ENCODE results near the gene DOK1.

Gene DOK1

DNA sequence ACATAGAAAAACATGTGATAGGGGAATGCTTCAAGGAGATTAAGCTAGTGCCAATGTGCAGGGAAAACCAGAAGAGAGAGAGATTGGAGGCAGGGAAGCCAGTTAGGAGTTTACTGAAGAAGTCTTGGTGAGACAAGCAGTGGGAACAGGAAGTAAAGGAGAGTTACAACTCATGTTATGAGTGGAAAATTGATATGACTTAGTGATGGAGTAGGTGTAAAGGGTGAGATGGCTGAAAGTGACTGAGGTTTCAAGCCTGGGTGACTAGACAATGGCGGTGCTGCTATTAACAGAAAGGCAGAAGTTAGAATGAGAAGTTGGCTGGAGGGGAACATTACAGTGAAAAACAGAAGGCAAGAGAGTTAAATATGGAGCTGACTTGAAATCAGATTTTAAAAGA lies 16.5 kb downstream of the DOK1 start:
- no peak for DNase-seq

DNA sequence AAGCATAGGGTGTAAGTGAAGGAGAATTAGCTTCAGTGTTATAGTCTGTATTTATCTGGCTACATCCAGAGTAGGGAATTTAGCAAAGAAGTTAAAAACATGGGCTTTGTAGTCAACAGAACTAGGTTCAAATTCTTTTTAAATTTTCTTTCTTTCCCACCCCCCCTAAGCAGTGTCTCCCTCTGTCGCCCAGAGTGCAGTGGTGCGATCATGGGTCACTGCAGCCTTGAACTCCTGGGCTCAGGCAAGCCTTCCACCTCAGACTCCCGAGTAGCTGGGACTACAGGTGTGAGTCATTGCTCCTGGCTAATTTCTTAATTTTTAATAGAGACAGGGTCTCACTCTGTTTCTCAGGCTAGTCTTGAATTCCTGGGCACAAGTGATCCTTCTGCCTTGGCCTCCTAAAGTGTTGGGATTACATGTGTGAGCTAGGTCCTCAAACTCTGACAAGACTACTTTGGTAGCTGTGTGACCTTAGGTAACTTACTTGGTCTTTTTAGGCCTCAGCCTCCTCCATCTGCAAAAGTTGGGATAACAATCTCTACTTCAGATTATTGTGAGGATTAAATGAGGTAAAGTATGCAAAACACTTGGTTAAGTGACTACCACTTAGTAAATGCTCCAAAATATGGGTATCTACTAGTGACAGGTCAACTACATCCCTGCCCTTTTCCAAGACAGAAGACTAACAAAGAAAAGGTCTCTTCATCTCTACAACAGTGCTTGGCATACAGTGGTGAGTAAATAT lies 17.8 kb downstream of the DOK1 start:
- DNase-seq = no peak

DNA sequence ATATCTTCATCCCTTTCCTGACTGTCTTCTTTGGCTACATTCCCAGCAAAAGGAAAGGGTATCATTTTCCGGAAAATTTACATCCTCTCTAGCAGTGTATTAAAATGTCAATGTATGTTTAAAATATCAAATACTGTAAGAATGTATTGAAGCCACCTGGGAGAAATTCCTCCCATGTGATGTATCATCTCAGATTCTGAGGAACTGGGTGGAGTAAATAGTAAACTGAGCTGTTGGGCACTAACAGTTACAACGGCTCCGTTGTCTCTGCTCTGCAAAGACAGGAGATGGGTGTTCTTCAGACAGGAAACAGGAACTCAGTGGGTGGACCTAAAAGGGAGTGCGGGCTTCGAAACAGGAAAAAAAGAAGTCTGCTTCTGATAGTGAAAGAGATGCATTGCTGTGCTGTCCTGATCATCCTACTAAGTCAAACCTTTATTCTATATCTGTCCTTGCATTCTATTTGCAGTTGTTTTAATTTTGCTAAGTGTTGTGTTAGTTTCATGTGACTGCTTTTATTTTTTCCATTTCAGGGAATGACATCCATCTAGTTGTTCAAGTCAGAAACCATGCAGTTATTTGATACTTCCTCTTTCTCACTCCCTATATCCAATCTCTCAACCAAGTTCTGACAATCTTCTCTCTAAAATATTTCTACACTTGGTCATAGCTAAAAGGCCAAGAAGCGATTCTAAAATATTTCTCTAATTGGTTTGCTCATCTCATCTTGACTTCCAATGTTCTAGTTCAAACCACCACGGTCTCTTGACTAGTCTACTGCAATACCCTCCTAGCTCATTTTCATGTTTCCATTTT lies 19.4 kb downstream of the DOK1 start:
- DNase-seq = no peak

DNA sequence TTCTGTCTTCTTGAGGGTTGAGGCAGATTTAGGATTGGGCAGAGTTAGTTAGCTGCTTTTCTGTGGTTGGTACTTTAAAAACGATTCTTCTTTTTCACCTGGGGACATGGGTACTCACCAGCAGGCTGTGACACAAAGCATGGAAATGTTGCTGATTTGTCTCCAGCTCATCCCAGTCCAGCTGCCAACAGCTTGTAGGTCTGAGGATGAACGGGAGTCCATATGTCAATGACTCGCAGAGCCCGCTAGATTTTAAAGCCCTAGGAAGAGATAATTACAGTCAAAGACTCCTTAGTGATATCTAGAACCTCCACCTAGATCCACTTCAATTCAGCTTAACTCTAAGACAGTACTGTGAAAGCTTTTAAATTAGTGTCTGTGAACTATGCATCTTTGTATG lies 20.8 kb downstream of the DOK1 start:
- no peak for DNase-seq

DNA sequence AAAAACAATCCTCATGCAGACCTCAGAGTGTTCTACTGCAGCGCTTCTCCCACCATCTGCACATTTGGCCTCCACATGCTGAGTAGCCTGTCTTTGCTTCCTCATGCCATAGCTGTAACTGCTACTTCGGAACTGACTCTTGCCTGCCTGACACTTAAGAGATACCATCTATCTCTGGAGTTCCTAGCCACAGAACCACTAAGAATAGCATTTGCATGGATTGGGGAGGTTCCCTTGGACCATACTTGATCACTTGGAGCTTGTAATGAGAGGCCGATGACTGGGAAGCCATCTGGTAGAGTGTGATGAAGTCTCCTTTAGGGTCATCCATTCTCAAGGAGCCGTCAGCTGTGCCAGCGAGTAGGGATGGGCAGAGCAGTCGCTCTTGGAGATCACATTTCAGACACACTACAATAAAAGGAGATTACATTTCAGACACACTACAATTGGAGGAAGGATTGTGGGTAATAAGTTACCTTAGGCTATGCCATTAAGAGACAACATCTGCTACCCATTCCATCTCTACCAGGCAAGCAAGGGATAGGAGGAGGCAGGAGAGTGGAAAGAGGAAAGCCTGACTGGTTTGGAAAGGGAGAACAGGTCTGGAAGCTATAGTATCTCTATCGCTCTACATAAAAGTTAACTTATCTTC lies 21.8 kb downstream of the DOK1 start:
- DNase-seq = no peak

DNA sequence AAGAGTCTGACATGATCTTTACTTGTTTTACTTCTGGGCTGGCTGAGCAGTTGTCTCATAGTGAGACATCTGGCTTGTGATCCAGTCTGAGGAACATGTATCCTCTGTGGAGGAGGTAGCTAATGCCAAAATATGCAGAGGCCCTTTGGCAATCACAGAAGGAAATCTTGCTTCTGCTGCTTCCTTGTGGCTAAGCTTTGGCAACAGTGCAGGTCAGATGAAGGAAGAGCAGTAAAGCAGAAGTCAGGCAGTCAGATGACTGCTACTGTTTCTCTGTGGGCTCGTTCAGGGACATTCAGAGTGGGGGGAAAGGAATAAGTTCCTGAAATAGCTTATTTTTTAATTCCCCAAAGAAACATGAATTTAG lies 22.3 kb downstream of the DOK1 start:
- DNase-seq = no peak

DNA sequence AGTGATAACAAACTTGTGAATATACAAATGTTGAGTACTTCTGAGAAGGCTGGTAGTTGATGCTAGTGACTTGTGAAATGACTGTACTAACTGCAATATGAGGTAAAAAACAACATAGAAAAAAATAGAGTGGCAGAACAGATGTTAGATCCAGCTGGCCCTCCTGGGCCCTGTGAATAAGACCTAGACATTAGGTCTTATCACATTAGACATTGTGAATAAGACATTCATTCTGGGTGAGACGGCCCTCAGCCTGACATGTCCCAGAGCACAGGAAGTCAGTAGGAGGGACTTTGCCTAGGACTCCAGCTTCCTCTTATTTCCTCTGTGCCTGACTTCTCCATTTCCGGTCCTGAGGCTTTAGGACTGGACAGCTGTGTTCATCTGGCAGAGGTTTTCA lies 22.9 kb downstream of the DOK1 start:
- DNase-seq = no peak

DNA sequence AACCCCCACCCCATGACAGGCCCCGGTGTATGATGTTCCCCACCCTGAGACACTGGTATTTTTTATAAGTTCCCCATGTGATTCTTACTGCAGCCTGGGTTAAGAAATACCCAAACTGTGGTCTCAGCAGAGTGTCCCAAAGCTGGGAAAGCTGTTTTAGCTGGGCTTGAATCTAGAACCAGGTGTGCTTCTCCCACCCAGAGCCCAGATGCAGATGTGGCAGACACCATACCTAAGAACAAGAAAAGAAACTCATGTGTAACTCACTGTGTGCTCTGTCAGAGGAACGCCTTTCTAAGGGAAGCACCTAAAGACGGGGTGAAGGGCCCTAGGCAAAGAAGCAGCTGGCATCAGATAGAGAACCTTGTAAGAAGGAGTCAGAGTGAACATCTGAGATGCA lies 23.9 kb downstream of the DOK1 start:
- no peak for DNase-seq

DNA sequence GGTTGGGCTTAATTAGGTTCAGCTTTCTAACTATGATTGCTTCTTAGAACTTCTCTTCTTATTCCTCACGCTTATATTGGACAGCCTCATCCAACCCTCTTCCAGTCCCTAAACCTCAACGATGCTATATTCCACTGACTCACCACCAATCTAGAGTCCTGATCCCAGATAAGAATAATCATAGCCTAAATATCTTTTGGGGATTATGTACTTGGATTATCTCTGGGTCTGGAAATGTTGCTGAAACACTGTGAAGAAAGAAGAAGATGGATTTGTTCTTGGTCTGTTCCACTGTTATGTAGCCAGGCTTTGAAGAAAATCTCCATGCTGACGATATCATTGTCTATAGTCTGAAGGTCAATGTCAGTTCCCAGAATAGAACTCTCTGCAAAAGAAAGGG lies 26.9 kb downstream of the DOK1 start:
- DNase-seq = no peak

DNA sequence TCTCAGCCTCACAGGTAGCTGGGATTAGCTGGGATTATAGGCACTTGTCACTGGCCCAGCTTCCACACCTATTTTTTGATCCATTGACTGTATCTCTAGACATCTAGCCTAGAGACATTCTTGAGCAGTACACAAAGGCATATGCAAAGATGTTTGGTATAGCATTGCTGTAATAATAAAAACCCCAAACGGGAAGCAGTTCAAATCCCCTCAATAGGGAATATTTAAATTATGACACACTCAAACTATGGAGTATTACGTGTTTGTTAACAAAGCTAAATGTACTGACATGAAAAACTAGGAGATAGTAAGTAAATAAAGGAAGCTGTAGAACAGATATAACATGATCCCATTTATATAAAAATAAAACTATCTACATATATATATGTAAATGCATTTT lies 27.7 kb downstream of the DOK1 start:
- DNase-seq = no peak

DNA sequence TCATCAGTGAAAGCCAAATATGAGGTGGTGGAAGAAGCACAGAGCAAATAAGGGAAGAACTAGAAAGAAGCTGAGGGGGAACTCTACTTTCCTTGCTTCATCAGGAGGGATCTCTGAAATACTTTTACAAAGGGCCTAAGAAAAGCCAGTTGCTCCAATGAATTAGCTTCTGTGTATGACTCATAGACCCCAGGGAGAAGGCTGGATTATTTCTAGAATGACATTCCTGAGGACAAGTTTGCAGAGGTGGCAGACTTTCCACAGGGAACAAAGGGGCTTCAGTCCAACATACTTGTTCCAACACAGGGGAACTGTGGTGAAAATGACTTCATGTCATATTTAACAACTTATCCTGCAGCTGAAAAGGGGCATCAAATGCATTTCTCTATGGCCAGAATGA lies 29.0 kb downstream of the DOK1 start:
- no peak for DNase-seq

DNA sequence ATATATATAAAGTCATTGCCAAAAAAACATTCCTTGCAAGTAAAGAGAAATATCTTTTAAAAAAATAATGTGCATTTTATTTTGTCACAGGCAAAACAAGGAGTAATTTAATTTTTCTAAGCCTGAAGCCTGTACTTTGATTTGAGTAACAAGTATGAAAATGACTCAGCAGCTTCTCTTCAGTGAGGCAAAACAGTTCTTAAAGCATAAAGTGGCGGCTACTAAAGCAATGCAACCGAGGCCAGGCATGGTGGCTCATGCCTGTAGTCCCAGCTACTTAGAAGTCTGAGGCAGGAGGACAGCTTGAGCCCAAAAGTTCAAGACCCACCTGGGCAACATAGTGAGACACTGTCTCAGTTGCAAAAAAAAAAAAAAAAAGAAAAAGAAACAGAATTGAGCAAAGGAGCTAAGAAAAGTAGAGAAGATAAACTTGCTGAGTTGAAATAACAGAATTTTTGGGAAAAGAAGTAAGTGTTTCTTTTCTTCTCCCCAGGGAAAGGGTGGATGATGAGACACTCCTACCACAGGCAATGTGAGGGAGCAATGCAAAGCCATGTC lies 29.6 kb downstream of the DOK1 start:
- no peak for DNase-seq

DNA sequence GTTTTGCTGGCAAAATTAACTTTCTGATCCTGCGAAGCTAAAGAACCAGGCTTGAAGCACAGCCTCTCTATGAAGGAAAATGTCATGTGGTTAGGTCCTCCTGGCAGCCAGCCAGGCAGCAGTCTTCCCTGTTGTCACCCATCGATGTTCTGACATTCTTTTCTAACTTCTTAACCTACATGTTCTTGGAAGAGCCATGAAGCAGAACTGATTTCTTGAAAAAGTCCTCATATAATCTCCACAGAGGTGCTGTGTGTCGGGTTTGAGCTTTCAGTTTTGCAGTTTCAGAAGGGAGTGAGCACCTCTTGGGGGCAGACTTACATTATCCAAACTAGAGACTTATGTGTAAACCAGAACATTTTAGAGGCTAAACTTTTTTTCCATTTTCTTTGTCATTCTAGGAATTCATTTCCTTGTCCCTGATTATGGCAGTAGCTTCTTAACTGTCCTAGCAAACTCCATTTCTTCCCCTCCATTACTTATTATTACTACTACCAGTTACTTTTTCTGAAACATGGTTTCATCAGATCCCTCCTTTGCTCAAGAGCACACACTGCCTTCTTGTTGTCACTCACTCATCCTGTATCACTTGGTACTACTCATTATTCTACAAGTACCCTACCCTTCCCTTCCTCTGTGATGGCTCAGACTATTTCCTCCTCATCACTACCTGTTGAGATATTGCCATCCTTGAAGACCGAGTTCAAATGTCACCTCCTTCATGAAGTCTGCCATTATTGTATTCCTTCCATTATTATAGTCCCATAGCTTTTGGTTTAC lies 31.1 kb downstream of the DOK1 start:
- no peak for DNase-seq

DNA sequence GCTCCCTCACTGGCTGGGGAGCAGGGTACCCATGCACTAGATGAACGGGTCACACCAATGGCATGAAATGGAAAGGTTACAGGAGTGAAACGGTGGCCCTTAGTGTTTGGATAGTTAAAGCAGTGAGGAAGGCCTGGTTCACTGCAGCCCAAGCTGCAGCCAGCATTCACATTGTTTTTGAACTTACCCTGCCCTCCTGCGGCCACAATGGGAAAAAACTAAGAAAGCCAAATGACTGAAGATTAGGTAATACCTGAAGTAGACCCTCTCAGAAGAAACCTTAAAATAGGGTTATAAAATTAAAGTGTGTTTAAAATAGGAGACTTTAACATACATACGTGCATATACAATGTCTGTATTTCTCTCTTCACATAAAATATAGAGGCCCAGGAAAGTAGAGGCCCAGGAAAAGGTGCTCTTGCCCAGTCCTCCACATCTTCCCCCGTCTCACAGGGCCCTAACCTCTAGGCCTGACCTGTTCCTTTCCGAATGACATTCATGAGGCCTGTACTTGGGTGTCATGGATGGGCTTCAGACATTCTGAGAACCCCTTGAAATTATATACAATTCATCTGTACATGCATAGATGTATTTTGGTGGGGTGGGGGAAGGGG lies 33.3 kb downstream of the DOK1 start:
- peak; percentile 27 to 82 for DNase-seq

DNA sequence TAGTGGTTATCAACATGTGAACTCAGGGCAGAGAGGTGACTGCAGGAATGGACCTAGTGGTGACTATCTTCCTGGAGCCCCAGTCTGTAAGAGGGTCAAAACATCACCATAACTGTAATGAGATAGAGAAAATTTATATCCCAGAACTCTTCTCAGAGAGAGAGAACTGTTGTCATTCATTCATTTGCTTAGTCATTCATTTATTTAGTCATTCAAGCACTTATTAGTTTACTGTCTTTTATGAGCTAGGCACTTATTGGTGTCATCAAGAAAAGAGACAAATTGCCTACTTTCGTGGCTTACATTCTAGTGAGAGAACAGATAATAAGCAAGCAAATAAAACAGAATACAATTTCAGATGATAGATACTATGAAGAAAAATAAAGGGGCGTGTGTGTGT lies 34.1 kb downstream of the DOK1 start:
- no peak for DNase-seq

DNA sequence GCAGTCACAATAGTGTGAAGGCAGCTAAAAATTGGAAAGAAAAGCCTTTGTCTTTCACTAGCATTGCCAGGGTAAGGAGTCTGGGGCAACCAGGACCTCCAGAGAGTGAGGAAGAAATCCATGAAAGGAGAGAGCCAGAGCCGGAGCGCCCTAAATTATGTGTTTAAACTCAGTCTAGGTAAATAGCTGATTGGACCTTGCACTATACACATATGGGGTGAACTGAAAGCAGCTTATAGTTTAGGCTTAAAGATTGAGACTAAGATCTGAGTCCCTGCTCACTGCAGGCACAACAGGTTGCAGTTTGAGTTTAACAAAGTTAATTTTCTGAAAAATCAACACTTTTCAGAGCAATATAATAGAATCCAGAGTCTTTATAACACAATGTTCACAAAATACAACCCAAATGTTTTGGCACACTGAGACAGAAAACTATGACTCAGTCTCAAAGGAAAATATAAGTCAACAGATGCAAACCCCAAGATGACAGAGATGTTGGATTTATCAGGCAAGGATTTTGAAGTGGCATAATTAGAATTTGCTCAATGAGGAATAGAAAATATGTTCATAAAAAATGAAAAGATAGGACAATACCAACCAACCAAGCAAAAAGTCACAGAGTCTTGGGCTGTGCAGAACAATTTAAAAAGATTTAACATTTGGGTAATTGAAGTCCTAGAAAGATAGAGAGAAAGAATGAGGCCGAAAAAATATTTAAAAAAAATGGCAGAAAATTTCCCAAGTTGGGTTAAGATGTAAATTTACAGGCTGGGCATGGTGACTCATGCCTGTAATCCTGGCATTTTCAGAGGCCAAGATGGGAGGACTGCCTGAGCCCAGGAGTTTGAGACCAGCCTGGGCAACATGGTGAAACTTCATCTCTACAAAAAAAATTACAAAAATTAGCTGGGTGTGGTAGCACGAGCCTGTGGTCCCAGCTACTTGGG lies 39.6 kb downstream of the DOK1 start:
- DNase-seq = no peak

DNA sequence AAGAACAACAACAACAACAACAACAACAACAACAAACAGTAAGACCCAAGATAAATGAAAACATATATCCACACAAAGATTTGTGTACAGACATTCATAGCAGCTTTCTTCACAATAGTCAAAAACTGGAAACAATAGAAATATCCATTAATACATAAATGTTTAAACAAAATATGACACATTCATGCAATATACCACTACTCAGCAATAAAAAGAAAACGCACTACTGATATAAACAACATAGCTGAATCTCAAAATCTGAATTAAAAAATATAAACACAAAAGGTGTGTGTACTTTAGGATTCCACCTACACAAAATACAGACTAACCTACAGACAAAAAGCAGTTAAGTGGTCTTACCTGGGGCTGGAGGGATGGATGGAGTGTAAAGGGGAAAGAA lies 42.1 kb downstream of the DOK1 start:
- DNase-seq = no peak

DNA sequence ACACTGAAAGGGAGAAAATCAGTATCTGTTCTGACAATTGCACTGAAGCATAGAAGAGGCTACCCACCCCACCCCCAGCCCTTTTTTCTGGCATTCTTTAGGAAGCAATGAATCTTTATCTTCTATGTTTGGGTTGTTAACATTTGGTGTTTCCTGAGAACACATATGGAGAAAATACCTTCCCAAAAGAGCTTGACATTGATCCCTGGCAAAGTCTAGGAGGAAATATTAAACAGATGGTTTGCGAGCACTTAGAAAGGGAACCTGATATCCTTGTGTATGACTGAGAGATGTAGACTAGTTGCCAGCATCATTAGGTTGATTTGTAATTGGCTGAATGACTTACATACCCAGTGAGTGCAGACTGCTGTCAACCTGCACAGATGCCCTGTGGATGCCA lies 42.9 kb downstream of the DOK1 start:
- no peak for DNase-seq

DNA sequence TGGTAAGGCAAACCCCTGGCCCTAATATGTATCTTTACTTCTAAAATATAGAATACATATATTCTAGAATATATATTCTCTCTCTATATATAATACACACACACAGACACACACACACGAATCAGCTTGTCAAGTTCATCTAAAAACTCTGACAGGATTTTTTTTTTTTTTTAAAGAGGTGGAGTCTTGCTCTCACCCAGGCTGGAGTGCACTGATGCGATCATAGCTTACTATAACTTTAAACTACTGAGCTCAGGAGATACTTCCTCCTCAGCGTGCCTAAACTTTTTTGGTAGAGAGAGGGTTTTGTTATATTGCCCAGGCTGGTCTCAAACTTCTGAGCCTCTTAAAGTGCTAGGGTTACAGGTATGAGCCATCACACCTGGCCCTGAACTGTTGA lies 45.2 kb downstream of the DOK1 start:
- no peak for DNase-seq

DNA sequence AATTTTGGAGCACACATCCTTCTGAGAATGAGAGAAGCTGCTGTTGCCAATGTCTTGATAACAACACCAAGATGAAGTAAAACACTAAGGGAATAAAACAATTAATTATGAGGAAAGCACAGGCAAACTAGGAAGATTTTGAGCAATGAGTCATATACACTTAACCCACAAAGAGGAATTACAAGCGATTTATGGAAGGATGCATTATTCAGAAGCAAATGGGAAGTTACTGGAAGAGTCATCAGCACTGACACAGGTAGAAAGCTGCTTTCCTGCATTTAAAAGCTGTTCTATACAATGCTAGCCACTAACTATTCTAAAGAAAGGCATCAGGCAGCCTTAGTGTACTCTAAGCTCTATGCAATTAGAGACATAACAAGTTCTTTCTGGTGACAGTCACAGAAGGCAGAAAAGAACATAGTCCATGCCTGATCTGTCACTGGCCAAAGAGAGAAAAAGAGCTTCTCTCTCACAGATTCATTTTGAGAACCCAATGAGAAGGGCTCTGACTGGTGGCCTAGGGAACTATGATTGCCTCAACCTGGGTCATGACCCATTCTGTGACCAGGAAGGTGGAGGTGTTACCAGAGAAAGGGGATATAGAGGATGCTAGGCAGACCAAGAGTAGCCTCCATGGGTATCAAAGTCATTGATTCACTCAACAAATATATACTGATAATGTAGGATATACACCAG lies 48.2 kb downstream of the DOK1 start:
- no peak for DNase-seq
